ENCODE results near the gene TIMP3.

DNA sequence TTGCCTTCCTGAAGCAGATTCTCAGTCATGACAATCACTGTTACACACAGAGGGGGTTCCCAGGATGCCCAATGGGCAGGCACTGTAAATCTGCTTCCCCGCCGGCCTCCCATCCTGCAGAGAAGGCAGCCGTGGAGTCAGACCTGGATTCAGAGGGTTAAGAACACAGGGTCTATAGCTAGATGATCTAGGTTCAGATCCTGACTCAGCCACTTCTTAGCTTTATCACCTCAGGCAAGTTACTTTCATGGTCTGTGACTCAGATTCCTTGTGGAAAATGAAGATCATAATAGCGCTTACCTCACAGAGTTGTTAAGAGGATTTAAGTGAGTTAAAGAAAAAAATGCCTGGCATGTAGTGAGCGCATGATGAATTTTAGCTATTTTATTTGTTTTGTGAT is 95.9 kb downstream of the TIMP3 start:
- no peak for TF ChIP-seq GATA3 (IDR thresholded peaks at IDR 0.05; ENCODE audit: low read depth, low read length)
- no peak for TF ChIP-seq GATA2 (IDR thresholded peaks at IDR 0.05; ENCODE audit: low read depth, low read length)

Measured in SH-SY5Y (cell line).